ENCODE data around the gene CLCN1. TPM values are rescaled to one million over a fixed set of nuclear protein-coding genes. Genes with fewer than 3 reads are reported as not detected.

The CLCN1 gene
- total and polyA plus RNA-seq, 2 of the 4 experiments (the other 2 are of a cell fraction) = not detected

DNA sequence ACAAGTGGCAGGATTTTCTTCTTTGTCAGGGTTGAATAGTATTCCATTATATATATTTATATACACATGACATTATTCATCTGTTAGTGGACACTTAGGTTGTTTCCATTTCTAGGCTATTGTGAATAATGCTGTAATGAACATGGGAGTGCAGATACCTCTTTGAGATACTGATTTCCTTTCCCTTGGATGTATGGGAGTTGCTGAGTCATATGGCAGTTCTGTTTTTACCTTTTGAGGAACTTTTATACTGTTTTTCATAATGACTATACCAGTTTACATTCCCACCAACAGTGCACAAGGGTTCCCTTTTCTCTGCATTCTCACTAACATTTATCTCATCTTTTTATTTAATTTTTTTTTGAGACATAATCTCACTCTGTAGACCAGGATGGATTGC is 1.8 kb upstream of the CLCN1 start:
- Histone ChIP-seq H3K56ac (ENCODE audit: extremely low read depth, insufficient read depth, low read length) (no peak overlapping the region), H2BK120ac (ENCODE audit: low read depth, low read length) (no peak overlapping the region), H3K9me3 (ENCODE audit: control insufficient read depth, insufficient read depth, low read length) (no peaks in the 10 kb centered on the region), H3K4me3 (ENCODE audit: insufficient read depth, low read depth, low read length) (no peak overlapping the region), H3K14ac (replicated peaks; ENCODE audit: low read depth, low read length) (no peak overlapping the region), H3K79me1 (ENCODE audit: low read depth in 1 of 2, low read length in 2 of 2) (no peaks in the 10 kb centered on the region), H2AFZ (replicated peaks; ENCODE audit: low read length, poor library complexity) (no peak overlapping the region), H2BK20ac (ENCODE audit: low read depth, low read length) (no peak overlapping the region), H2AK9ac (replicated peaks; ENCODE audit: low read depth, low read length, poor library complexity) (no peak overlapping the region), H4K91ac (ENCODE audit: insufficient read depth, low read depth, low read length) (no peak overlapping the region), H3K4me2 (ENCODE audit: low read depth, low read length) (no peak overlapping the region), H3K9ac (ENCODE audit: low read depth, low read length) (no peak overlapping the region), H4K5ac (ENCODE audit: low read depth, low read length) (no peak overlapping the region), H3K27me3 (ENCODE audit: control insufficient read depth, insufficient read depth, low read length) (peaks cover under 1% of the 10 kb centered on the region; the same call in 1 of the 2 replicates), H3K27ac (ENCODE audit: insufficient read depth, low read length) (no peak overlapping the region), H3K36me3 (ENCODE audit: control insufficient read depth, insufficient read depth, low read length) (no peaks in the 10 kb centered on the region), H4K20me1 (ENCODE audit: insufficient read depth, low read length) (no peaks in the 10 kb centered on the region), H3K9me1 (ENCODE audit: insufficient read depth, low read length) (no peaks in the 10 kb centered on the region), H2AK5ac (ENCODE audit: low read depth, low read length) (no peak overlapping the region), H2BK15ac (ENCODE audit: low read depth, low read length) (no peak overlapping the region), H4K8ac (ENCODE audit: low read depth in 2 of 2, low read length in 2 of 2) (no peak overlapping the region), H3K23ac (ENCODE audit: low read depth, low read length) (no peak overlapping the region), H3K4me1 (ENCODE audit: control insufficient read depth, insufficient read depth, low read length) (peaks cover 5% of the 10 kb centered on the region; the same call in 1 of the 2 replicates), H3K4ac (ENCODE audit: low read depth, low read length) (no peak overlapping the region), H2BK5ac (ENCODE audit: low read depth, low read length, poor library complexity, severe bottlenecking) (no peak overlapping the region), H3K18ac (ENCODE audit: low read depth, low read length) (no peak overlapping the region)
- in situ Hi-C loops (cut with MboI; ENCODE audit: low sequenced_read_pairs) (no loop called here), intact Hi-C loops (cut with micrococcal nuclease) (no loop called here), dilution Hi-C loops (cut with HindIII; ENCODE audit: low sequenced_read_pairs, unreplicated experiment) (no loop called here)
- DNase-seq (no peak), ATAC-seq (ENCODE audit: low read depth) (no peak)
- no peak for TF ChIP-seq CHD1 (IDR thresholded peaks at IDR 0.05; ENCODE audit: low read depth, low read length)
- no peak for TF ChIP-seq RCOR1 (IDR thresholded peaks at IDR 0.05; ENCODE audit: insufficient replicate concordance, low read length)
- TF ChIP-seq BHLHE40 (IDR thresholded peaks at IDR 0.05; ENCODE audit: low read depth, low read length) = no peak
- TF ChIP-seq MAFK (IDR thresholded peaks at IDR 0.05; ENCODE audit: low read depth, low read length) = no peak
- no peak for TF ChIP-seq RFX5 (IDR thresholded peaks at IDR 0.05; ENCODE audit: low read depth, low read length)
- TF ChIP-seq, protein P1, sequence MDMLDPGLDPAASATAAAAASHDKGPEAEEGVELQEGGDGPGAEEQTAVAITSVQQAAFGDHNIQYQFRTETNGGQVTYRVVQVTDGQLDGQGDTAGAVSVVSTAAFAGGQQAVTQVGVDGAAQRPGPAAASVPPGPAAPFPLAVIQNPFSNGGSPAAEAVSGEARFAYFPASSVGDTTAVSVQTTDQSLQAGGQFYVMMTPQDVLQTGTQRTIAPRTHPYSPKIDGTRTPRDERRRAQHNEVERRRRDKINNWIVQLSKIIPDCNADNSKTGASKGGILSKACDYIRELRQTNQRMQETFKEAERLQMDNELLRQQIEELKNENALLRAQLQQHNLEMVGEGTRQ (IDR thresholded peaks at IDR 0.05; ENCODE audit: low read depth, low read length) = no peak
- no peak for TF ChIP-seq SMC3 (IDR thresholded peaks at IDR 0.05; ENCODE audit: low read depth, low read length)
- no peak for TF ChIP-seq MAZ (IDR thresholded peaks at IDR 0.05; ENCODE audit: borderline replicate concordance, low read depth, low read length)
- no peak for TF ChIP-seq CEBPB (IDR thresholded peaks at IDR 0.05; ENCODE audit: low read depth, low read length)
- TF ChIP-seq FOS (IDR thresholded peaks at IDR 0.05; ENCODE audit: low read depth, low read length) = no peak
- TF ChIP-seq, protein P2, sequence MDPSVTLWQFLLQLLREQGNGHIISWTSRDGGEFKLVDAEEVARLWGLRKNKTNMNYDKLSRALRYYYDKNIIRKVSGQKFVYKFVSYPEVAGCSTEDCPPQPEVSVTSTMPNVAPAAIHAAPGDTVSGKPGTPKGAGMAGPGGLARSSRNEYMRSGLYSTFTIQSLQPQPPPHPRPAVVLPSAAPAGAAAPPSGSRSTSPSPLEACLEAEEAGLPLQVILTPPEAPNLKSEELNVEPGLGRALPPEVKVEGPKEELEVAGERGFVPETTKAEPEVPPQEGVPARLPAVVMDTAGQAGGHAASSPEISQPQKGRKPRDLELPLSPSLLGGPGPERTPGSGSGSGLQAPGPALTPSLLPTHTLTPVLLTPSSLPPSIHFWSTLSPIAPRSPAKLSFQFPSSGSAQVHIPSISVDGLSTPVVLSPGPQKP (IDR thresholded peaks at IDR 0.05; ENCODE audit: borderline replicate concordance, low read depth, low read length) = no peak
- no peak for TF ChIP-seq NFE2L2 (IDR thresholded peaks at IDR 0.05; ENCODE audit: low read depth, low read length)
- TF ChIP-seq POLR2A (IDR thresholded peaks at IDR 0.05; ENCODE audit: low read depth, low read length) = no peak
- TF ChIP-seq, protein P3, sequence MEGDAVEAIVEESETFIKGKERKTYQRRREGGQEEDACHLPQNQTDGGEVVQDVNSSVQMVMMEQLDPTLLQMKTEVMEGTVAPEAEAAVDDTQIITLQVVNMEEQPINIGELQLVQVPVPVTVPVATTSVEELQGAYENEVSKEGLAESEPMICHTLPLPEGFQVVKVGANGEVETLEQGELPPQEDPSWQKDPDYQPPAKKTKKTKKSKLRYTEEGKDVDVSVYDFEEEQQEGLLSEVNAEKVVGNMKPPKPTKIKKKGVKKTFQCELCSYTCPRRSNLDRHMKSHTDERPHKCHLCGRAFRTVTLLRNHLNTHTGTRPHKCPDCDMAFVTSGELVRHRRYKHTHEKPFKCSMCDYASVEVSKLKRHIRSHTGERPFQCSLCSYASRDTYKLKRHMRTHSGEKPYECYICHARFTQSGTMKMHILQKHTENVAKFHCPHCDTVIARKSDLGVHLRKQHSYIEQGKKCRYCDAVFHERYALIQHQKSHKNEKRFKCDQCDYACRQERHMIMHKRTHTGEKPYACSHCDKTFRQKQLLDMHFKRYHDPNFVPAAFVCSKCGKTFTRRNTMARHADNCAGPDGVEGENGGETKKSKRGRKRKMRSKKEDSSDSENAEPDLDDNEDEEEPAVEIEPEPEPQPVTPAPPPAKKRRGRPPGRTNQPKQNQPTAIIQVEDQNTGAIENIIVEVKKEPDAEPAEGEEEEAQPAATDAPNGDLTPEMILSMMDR (conservative IDR thresholded peaks at IDR 0.05; ENCODE audit: low read depth, low read length) = no peak
- TF ChIP-seq RAD21 (IDR thresholded peaks at IDR 0.05; ENCODE audit: low read length) = no peak
- no peak for TF ChIP-seq MXI1 (IDR thresholded peaks at IDR 0.05; ENCODE audit: borderline replicate concordance, low read depth, low read length)
- ChIA-PET POLR2A (ENCODE audit: unreplicated experiment) (no interaction called here), CTCF (no interaction called here)
- BruUV-seq (replicated peaks) = no TSS peak

Measured in IMR-90 (cell line).